ENCODE measurements around the gene PLD2.

DNA sequence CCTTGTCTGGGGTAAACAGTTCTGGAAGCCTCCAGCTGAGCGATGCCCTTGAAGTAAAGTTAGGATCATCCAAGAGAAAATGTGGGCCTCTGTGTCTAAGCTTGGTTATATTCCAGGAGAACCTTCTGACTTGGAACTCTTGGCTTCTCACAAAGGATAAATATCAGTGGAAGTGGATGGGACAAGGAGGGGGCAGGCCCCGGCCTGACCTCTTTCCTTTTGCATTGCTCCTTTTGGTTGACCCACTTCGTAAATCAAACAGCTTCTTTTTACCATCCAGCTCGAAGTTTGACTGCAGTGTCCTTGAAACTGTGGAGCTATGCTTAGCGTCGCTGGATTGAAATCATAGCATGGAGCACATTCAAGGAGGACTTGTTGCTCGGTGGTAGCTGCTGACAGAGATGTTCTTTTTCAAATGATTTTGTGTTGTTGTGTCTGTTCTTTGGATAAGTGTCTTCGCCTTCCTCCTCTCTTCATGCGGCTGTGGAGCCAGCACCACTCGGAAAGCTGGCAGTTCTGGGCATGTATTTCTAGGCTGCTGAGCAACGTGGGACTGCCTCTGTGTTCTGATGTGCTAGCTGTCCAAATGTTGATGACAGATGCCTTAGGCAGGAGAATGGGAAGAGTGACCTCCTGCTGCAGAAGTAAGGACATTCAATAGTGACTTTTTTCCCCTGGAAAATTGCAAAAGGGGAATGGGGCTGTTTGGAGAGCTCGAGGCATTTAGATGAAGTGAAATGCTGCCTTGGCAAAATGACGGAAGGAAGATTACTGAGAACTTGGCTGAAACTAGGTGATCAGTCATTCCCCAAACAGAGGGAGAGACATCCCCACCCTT, 30.7 kb downstream of the PLD2 start:
- no peak for TF ChIP-seq POLR2A (IDR thresholded peaks at IDR 0.05)
- TF ChIP-seq, protein P1, sequence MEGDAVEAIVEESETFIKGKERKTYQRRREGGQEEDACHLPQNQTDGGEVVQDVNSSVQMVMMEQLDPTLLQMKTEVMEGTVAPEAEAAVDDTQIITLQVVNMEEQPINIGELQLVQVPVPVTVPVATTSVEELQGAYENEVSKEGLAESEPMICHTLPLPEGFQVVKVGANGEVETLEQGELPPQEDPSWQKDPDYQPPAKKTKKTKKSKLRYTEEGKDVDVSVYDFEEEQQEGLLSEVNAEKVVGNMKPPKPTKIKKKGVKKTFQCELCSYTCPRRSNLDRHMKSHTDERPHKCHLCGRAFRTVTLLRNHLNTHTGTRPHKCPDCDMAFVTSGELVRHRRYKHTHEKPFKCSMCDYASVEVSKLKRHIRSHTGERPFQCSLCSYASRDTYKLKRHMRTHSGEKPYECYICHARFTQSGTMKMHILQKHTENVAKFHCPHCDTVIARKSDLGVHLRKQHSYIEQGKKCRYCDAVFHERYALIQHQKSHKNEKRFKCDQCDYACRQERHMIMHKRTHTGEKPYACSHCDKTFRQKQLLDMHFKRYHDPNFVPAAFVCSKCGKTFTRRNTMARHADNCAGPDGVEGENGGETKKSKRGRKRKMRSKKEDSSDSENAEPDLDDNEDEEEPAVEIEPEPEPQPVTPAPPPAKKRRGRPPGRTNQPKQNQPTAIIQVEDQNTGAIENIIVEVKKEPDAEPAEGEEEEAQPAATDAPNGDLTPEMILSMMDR (IDR thresholded peaks at IDR 0.05), result no peak
- no peak for TF ChIP-seq POLR2AphosphoS5 (IDR thresholded peaks at IDR 0.05)
- TF ChIP-seq EP300 (IDR thresholded peaks at IDR 0.05), result no peak

Measured in suprapubic skin (tissue), 4 donors.